ENCODE data around the gene DCST2. TPM values are rescaled to one million over a fixed set of nuclear protein-coding genes. Genes with fewer than 3 reads are reported as not detected.
"Not testable (repeated sequence)": the region's sequence is repeated elsewhere in the genome, so short reads cannot be mapped to it uniquely, and the experiment has no call there.

The DCST2 gene
- total RNA-seq, 1 donor from 2014 or later: 0.51 TPM

- no peak for DNase-seq (ENCODE audit: low spot score)
- intact Hi-C loops (cut with DNase I): no loop called here
Observed at GRCh38 chr1:154992721-154993571, 40.6 kb downstream of the DCST2 start.

GRCh38 chr1:154990276-154990675 is 43.3 kb downstream of the DCST2 start:
- intact Hi-C loops (cut with DNase I): no loop called here
- DNase-seq (ENCODE audit: low spot score): no peak

- DNase-seq (ENCODE audit: low spot score): no peak
Observed at GRCh38 chr1:154989195-154989860, 44.3 kb downstream of the DCST2 start.

DNA sequence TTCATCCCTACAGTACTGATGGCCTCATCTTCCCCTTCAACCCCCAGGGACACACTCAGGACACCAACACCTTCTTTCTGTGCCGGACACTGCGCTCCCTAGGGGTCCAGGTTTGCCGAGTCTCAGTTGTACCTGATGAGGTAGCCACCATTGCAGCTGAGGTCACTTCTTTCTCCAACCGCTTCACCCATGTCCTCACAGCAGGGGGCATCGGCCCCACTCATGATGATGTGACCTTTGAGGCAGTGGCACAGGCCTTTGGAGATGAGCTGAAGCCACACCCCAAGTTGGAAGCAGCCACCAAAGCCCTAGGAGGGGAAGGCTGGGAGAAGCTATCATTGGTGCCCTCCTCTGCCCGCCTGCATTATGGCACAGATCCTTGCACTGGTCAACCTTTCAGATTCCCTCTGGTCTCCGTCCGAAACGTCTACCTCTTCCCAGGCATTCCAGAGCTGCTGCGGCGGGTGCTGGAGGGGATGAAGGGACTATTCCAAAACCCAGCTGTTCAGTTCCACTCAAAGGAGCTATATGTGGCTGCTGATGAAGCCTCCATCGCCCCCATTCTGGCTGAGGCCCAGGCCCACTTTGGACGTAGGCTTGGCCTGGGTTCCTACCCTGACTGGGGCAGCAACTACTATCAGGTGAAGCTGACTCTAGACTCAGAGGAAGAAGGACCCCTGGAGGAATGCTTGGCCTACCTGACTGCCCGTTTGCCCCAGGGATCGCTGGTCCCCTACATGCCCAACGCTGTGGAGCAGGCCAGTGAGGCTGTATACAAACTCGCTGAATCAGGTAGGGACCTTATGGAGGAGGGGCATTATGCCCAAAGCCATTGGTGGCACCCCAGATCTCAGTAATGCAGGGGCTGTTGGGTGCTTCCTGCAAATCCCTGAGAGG is 45.3 kb downstream of the DCST2 start:
- intact Hi-C loops (cut with DNase I): no loop called here
- DNase-seq (ENCODE audit: low spot score): no peak

More at GRCh38 chr1:154989195-154989860, 44.3 kb downstream of the DCST2 start:
- intact Hi-C loops (cut with DNase I): no loop called here

DNA sequence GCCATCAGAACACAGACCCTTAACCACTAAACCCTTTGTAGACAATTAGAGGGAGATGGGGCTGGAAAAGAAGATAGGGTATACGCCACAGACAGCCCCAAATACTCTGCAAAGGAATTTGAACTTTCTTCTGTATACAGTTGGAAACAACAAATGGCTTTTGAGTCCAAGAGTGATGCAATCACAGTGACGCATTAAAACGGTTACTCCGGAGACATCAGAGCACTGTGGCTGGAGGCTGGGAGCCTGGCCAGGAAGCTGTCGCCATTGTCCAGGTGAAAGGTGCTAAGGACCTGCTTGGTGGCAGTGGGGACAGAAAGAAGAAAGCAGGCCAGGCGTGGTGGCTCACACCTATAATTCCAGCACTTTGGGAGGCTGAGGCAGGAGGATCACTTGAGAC is 46.3 kb downstream of the DCST2 start:
- intact Hi-C loops (cut with DNase I): no loop called here
- no peak for DNase-seq (ENCODE audit: low spot score)

DNA sequence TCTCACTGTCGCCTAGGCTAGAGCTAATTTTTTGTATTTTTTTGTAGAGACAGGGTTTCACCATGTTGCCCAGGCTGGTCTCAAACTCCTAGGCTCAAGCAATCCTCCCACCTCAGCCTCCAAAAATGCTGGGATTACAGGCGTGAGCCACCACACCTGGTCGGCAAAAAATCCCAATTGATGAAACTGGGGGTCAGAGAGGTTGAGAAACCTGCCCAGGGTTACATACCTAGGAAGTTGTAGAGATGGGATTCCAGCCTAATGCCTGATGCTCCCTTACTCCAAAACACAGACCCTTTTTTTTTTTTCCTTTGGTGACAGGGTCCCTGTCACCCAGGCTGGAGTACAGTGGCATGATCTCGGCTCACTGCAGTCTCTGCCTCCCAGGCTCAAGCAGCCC is 46.8 kb downstream of the DCST2 start:
- intact Hi-C loops (cut with DNase I); DNase-seq (ENCODE audit: low spot score): not testable (repeated sequence)

GRCh38 chr1:154983776-154984466 is 49.7 kb downstream of the DCST2 start:
- no peak for DNase-seq (ENCODE audit: low spot score)
- intact Hi-C loops (cut with DNase I): loop anchor here (1.0 kb wide), 1 partner anchor 23 kb away; the partner anchor contains the start of gene PYGO2

DNA sequence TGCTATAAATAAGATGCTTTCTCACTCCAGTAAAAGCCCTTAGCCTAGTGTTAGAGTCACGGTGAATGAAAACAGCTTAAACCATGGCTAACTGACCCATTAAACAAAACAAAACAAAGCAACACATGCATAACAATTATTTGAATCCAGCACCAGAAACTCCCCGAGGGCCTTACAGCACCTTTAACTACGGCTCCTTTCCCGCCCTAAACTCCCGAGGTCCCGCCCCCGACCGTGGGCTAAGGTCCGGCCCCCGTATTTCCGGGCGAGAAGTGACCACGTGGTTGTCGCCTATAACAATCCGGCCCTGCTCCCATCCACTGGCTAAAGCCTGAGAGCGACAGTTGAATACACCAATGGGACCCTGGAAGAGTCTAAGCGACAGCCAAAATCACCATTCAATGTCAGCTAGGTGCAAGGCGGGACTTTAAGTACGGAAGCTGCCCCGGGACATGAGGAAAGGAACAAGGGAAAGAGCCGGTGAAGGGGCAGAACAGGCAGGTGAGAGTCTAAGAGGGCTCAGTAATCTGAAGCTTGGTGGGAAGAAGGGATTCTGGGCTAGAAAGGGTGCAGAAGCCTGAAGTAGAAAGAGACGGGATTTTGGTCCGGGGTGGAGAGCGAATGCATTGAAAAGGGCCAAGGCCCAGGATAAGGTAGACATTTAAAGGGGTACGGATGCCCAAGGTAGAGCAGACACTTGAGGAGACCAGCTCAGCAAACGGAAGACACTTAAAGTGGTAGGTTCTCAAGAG is 50.5 kb downstream of the DCST2 start, which contains the start of gene FLAD1:
Gene FLAD1 (plus strand): TSS at position 448 of the 752 bp plus-strand sequence. CDS start 351 bp downstream, outside the sequence.
- peak; percentile 97 for DNase-seq (ENCODE audit: low spot score)
- intact Hi-C loops (cut with DNase I): loop anchor here (1.0 kb wide), 1 partner anchor 22 kb away; the partner anchor contains the start of gene PYGO2

DNA sequence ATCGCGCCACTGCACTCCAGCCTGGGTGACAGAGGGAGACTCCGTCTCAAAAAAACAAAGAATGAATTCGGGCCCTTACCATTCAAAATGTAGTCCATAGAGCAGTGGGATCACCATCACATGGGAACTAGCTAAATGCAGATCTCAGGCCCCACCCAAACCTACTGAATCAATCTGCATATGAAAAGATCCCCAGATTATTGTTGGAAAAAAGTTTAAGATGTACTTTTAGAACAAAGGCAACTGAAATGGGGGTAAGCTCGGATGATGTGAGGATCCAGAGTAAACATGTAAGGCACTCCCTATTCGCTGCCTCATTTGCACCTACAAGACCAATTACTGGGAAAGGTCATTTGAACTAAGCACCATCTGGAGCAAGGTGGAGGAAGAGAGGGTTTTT is 51.2 kb downstream of the DCST2 start:
- DNase-seq (ENCODE audit: low spot score): no peak
- intact Hi-C loops (cut with DNase I): no loop called here

DNA sequence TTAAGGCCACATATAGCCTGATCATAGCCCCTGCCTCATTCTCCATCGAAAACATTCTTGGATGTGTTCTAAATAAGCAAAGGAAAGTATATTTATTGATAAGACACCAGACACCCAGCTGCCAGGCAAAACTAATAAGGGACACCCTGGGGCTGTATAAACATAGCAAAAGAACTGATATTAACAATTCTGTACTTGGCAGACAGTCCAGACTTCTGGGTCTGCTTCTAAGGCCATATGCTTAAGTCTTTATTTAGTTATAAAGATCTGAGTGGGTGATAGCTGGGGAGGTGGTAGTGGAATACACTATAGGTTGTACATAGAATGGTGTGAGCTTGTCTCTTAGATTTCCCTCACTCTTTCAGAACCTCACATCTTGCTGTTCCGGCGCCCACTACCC is 55.2 kb downstream of the DCST2 start:
- no peak for DNase-seq (ENCODE audit: low spot score)
- intact Hi-C loops (cut with DNase I): no loop called here

DNA sequence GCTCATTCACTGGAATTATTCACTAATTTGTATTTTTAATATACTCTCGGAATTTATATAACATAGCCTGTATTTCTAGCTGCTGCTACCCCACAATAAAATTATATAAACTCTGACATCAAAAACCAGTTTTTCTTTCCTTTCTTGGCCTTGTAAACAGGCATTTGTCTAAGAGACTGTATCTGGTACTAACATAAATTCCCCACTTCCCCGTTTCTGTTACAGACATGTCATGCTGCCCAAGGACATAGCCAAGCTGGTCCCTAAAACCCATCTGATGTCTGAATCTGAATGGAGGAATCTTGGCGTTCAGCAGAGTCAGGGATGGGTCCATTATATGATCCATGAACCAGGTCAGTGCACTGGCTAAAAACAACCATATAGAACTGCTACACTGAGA is 55.8 kb downstream of the DCST2 start:
- DNase-seq (ENCODE audit: low spot score); intact Hi-C loops (cut with DNase I): not testable (repeated sequence)

DNA sequence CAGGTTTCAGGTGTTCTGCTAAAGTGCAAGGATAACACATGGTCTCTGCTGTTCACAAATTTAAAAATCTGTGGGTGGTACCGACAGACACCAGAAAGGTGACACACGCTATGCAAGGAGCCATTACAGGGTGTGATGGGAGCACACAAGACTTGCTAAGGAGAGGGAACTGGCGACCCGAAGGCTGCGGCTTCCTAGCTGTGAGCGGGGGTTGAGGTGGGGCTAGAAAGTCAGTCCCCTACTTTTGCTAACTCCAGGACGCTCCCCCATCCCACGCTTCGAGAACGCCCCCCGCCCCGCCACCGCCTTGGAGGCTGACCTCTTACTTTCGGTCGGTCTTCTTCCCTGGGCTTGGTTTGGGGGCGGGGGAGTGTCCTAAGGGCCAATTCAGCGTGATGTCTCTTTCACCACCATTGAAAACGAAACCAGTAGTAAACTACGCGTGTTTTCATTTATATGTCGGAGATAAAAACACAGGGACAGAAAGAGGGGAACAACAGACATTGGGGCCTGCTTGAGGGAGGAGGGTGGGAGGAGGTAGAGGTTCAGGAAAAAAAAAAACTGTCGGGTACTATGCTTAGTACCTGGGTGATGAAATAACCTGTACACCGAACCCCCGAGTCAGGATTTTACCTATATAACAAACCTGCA is 58.0 kb downstream of the DCST2 start:
- intact Hi-C loops (cut with DNase I): loop anchor here (2.0 kb wide), 2 partner anchors 25 to 39 kb away; partner anchors contain the start of gene PMVK

DNA sequence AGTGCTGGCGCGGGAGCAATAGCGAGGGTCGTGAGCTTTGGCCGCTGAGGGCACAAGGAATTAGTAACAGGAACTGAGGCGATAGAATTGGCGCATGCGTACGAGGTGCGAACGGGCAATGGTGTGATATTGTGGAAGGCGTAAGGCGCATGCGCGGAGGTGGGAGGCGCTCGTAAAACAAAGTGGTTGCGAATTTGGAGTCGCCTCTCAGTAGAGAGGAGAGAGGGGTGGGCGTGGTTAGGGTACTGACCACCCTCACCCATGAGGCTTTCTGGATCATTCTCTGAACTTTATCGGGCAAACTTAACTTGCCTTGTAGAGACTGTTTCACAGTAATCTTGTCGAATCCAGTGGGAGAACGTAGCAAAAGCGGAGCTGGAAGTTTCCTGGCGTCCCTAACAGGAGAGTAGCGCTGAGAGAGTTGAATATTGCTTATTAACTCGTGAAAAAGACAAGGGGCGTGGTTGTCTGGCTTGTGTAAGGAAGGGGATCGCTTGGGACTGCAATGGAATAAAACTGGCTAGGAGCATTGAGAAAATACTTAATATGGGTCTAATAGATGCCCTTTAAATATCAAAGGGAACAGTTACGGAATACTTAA is 58.7 kb downstream of the DCST2 start:
- intact Hi-C loops (cut with DNase I): loop anchor here (2.0 kb wide), 2 partner anchors 26 to 38 kb away; partner anchors contain the start of gene PMVK
- DNase-seq (ENCODE audit: low spot score): peak; percentile 95

More for the DNA sequence above, 58.0 kb downstream of the DCST2 start:
- no peak for DNase-seq (ENCODE audit: low spot score)

- intact Hi-C loops (cut with DNase I): loop anchor here (2.0 kb wide), 2 partner anchors 27 to 37 kb away; partner anchors contain the start of gene PMVK
- peak; percentile 97 for DNase-seq (ENCODE audit: low spot score)
Observed at GRCh38 chr1:154974102-154974807, 59.3 kb downstream of the DCST2 start, which contains the start of gene CKS1B. CKS1B (plus strand) TSS chr1:154974681; CDS start chr1:154974746, 65 bp downstream.

DNA sequence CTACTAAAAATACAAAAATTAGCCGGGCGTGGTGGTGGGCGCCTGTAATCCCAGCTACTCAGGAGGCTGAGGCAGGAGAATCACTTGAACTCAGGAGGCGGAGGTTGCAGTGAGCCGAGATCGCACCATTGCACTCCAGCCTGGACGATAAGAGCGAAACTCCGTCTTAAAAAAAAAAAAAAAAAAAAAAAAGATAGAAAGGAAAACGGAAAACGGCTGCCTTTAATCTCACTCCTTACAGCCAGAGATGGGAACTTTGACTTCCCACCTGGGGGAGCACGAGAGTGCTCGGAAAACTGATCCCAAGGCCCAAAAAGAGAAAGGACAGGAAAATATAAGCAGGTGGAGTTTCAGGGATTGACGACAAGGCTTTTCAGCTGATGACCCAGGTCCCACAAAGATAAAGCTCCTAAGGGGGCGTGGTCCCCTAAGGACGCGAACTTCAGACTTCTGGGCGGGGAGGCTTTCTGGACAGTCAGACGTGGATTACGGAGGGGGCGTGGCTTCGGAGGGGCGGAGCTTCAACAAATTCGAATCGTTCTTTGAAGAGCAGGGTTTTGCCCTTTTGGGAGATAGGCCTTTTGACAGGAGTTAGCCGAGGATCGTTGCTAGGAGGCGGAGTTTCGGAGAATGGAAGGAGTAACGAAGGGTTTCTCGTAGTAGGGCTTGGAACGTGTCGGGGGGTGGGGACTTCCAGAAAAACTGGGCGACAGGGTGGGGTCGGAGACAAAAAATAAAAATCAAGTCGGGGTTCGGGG is 60.1 kb downstream of the DCST2 start:
- intact Hi-C loops (cut with DNase I): loop anchor here (2.0 kb wide), 3 partner anchors 27 to 43 kb away; partner anchors contain the start of gene PMVK
- DNase-seq (ENCODE audit: low spot score): peak; percentile 97

Data from cardiac septum (tissue), 1 donor.